Smooth muscle cell (in vitro differentiated cells): ENCODE results near the gene DHX29. TPM values are rescaled to one million over a fixed set of nuclear protein-coding genes. Genes with fewer than 3 reads are reported as not detected.

ENCODE experiments used
- DNase-seq: peaks from one replicate; lab custom pipeline; 2025; ENCODE audit not compliant: unreplicated experiment; lab: John Stamatoyannopoulos, UW
- H2AFZ ChIP-seq: fragments of 200-600 bp; sonication (generic); 2 replicates; pipeline ENCODE4 v1.6.0; 2016; ENCODE audit warnings: antibody characterized with exemption, low read depth, mild to moderate bottlenecking
- H3F3A ChIP-seq: fragments of 200-600 bp; sonication (generic); 2 replicates; pipeline ENCODE4 v1.6.0; 2017; ENCODE audit warnings: antibody characterized with exemption, low read depth
- H3K27ac ChIP-seq: fragments of 200-600 bp; sonication (generic); 2 replicates; pipeline ENCODE4 v1.5.1; 2016; ENCODE audit warnings: low read depth, mild to moderate bottlenecking
- H3K27me3 ChIP-seq: fragments of 200-600 bp; sonication (generic); 2 replicates; pipeline ENCODE4 v1.6.1; 2016; ENCODE audit warnings: low read depth, mild to moderate bottlenecking
- H3K36me3 ChIP-seq: fragments of 200-600 bp; sonication (generic); 2 replicates; pipeline ENCODE4 v1.5.1; 2016; ENCODE audit warnings: low read depth
- H3K4me1 ChIP-seq: fragments of 200-600 bp; sonication (generic); 2 replicates; pipeline ENCODE4 v1.5.1; 2016; ENCODE audit warnings: low read depth
- H3K4me2 ChIP-seq: fragments of 200-600 bp; sonication (generic); 2 replicates; pipeline ENCODE4 v1.6.0; 2016; ENCODE audit warnings: mild to moderate bottlenecking
- H3K4me3 ChIP-seq: fragments of 200-600 bp; sonication (generic); 2 replicates; pipeline ENCODE4 v1.5.1; 2016; ENCODE audit warnings: mild to moderate bottlenecking
- H3K79me2 ChIP-seq: fragments of 200-600 bp; sonication (generic); 2 replicates; pipeline ENCODE4 v1.6.0; 2016; ENCODE audit warnings: low read depth, mild to moderate bottlenecking
- H3K9ac ChIP-seq: fragments of 200-600 bp; sonication (generic); 2 replicates; pipeline ENCODE4 v1.6.0; 2016; ENCODE audit warnings: low read depth
- H3K9me3 ChIP-seq: fragments of 200-600 bp; sonication (generic); replicated peaks from 2 replicates; pipeline ENCODE4 v1.5.1; 2016; ENCODE audit warnings: low read depth
- H4K20me1 ChIP-seq: fragments of 200-600 bp; sonication (generic); 2 replicates; pipeline ENCODE4 v1.6.0; 2016; ENCODE audit warnings: low read depth
- WGBS: methylation state at CpG from one replicate; pipeline ENCODE4 v1.1.7; 2016; ENCODE audit warnings: low lambda C conversion rate; 5-methylcytosine and 5-hydroxymethylcytosine counted together
- polyA plus RNA-seq: library from polyadenylated mRNA; unstranded; fragments of >200 nt; fragmentation: Nextera tagmentation; extraction: Ambion mirVana; gene quantifications from 2 replicates; pipeline ENCODE4 v1.2.1, GENCODE V29; 2016
- total RNA-seq: library from RNA; depleted of rRNA; stranded (reverse); fragments of >200 nt; gene quantifications from 2 replicates; pipeline ENCODE4 v1.2.3, GENCODE V29; 2014
- TF ChIP-seq, protein P1 (sequence below): fragments of 200-600 bp; sonication (generic); IDR thresholded peaks from 2 replicates; pipeline ENCODE4 v1.5.1; 2017; ENCODE audit warnings: borderline replicate concordance, mild to moderate bottlenecking, antibody characterized with exemption; ENCODE audit not compliant: insufficient read depth, poor library complexity, severe bottlenecking

DHX29 gene
- total and polyA plus RNA-seq, 2 experiments from 2014 or later: 27.1 to 40.7 TPM

- peak within 1 kb of the TSS; percentile 65 for H3K4me3 ChIP-seq
- TF ChIP-seq, protein P1, sequence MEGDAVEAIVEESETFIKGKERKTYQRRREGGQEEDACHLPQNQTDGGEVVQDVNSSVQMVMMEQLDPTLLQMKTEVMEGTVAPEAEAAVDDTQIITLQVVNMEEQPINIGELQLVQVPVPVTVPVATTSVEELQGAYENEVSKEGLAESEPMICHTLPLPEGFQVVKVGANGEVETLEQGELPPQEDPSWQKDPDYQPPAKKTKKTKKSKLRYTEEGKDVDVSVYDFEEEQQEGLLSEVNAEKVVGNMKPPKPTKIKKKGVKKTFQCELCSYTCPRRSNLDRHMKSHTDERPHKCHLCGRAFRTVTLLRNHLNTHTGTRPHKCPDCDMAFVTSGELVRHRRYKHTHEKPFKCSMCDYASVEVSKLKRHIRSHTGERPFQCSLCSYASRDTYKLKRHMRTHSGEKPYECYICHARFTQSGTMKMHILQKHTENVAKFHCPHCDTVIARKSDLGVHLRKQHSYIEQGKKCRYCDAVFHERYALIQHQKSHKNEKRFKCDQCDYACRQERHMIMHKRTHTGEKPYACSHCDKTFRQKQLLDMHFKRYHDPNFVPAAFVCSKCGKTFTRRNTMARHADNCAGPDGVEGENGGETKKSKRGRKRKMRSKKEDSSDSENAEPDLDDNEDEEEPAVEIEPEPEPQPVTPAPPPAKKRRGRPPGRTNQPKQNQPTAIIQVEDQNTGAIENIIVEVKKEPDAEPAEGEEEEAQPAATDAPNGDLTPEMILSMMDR: no peak
- peak; percentile 19 for DNase-seq
- H3K27me3 ChIP-seq: peaks cover 98% of the 10 kb centered on the region
- no peaks in the 10 kb centered on the region for H3F3A ChIP-seq
- no peak within 1 kb of the TSS for H3K9ac ChIP-seq
- H4K20me1 ChIP-seq: no peaks in the 10 kb centered on the region
- H3K4me2 ChIP-seq: peak within 1 kb of the TSS; percentile 99
- H3K4me1 ChIP-seq: peaks cover 21% of the 10 kb centered on the region
- no peaks in the 10 kb centered on the region for H3K79me2 ChIP-seq
- H3K27ac ChIP-seq: no peak within 1 kb of the TSS
- peak within 1 kb of the TSS; percentile 80 for H2AFZ ChIP-seq
- WGBS: 1% methylated on average over 89 of the region's 106 CpGs
- H3K9me3 ChIP-seq: no peaks in the 10 kb centered on the region
- H3K36me3 ChIP-seq: no peaks in the 10 kb centered on the region
Measured at GRCh38 chr5:55232985-55233928, 74.2 kb downstream of the DHX29 start, which contains the start of gene CCNO. Gene CCNO (minus strand): TSS chr5:55233608. CDS start chr5:55233523, 85 bp downstream.

- Histone ChIP-seq H3K27ac (no peak overlapping the region), H3K27me3 (peaks cover 98% of the 10 kb centered on the region), H3K4me3 (peak overlapping the region; percentile 65), H3K4me2 (peak overlapping the region; percentile 99), H3K9me3 (no peaks in the 10 kb centered on the region), H3K36me3 (no peaks in the 10 kb centered on the region), H2AFZ (peak overlapping the region; percentile 80), H3K9ac (no peak overlapping the region), H3F3A (no peaks in the 10 kb centered on the region), H3K4me1 (peaks cover 21% of the 10 kb centered on the region), H3K79me2 (no peaks in the 10 kb centered on the region), H4K20me1 (no peaks in the 10 kb centered on the region)
- no peak for DNase-seq
- 3% methylated on average over 45 of the region's 45 CpGs for WGBS
- TF ChIP-seq, protein P1: no peak
Measured at GRCh38 chr5:55232271-55232984, 75.1 kb downstream of the DHX29 start.

DNA sequence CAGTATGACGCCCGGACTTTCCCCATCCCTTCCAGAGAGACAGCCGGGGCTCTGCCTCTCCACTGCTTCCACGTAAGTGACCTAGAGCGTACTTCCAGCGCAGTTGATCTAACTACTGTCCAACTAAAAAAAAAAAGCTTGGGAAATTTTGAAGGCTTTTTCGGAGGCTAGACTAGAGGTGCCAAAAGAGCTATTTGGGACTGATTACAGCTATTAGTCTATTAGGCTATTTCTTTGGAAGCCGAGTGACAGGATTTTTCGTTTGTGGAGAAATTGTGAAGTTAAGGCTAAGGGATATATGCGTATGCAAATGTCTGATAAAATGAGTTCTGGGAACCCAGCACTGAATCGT lies 75.6 kb downstream of the DHX29 start:
- TF ChIP-seq, protein P1: no peak
- Histone ChIP-seq H2AFZ (peak overlapping the region; percentile 80), H3K27ac (no peak overlapping the region), H3K9ac (no peak overlapping the region), H3K36me3 (no peaks in the 10 kb centered on the region), H3K4me3 (peak overlapping the region; percentile 65), H3K27me3 (peaks cover 98% of the 10 kb centered on the region), H4K20me1 (no peaks in the 10 kb centered on the region), H3K9me3 (no peaks in the 10 kb centered on the region), H3K4me2 (peak overlapping the region; percentile 99), H3K4me1 (peaks cover 22% of the 10 kb centered on the region), H3F3A (no peaks in the 10 kb centered on the region), H3K79me2 (no peaks in the 10 kb centered on the region)
- DNase-seq: no peak
- WGBS: 4% methylated on average over 9 of the region's 11 CpGs
